Cerebellar nuclear complex (tissue), 1 donor: ENCODE data around the gene PIM3.
"Not testable (repeated sequence)": the region's sequence is repeated elsewhere in the genome, so short reads cannot be mapped to it uniquely, and the experiment has no call there.

Experiments
- DNase-seq, 2 experiments: peaks; one replicate each; lab custom pipeline; 2025; lab: John Stamatoyannopoulos, UW

PIM3 gene

GRCh38 chr22:49943405-49943765, 17.2 kb upstream of the PIM3 start:
- no peak for DNase-seq

- DNase-seq = no peak
Measured at GRCh38 chr22:49943771-49944398, 16.7 kb upstream of the PIM3 start.

- DNase-seq = no peak
Measured at GRCh38 chr22:49944399-49944891, 16.1 kb upstream of the PIM3 start.

- DNase-seq = not testable (repeated sequence)
Measured at GRCh38 chr22:49945042-49945794, 15.4 kb upstream of the PIM3 start.

- DNase-seq = no peak
Measured at GRCh38 chr22:49946612-49947295, 13.8 kb upstream of the PIM3 start.

- DNase-seq = no peak
Measured at GRCh38 chr22:49947296-49947622, 13.3 kb upstream of the PIM3 start.

GRCh38 chr22:49948116-49948957, 12.2 kb upstream of the PIM3 start:
- no peak for DNase-seq

GRCh38 chr22:49948958-49949913, 11.3 kb upstream of the PIM3 start:
- no peak for DNase-seq

- no peak for DNase-seq
Measured at GRCh38 chr22:49949914-49950292, 10.7 kb upstream of the PIM3 start.

- no peak for DNase-seq
Measured at GRCh38 chr22:49950396-49950994, 10.1 kb upstream of the PIM3 start.

GRCh38 chr22:49951000-49951677, 9.4 kb upstream of the PIM3 start:
- no peak for DNase-seq

GRCh38 chr22:49951678-49951985, 8.9 kb upstream of the PIM3 start:
- no peak for DNase-seq

GRCh38 chr22:49951986-49952896, 8.3 kb upstream of the PIM3 start:
- DNase-seq = no peak

GRCh38 chr22:49953027-49953679, 7.4 kb upstream of the PIM3 start:
- no peak for DNase-seq

GRCh38 chr22:49953680-49954344, 6.8 kb upstream of the PIM3 start:
- no peak for DNase-seq

- DNase-seq = no peak
Measured at GRCh38 chr22:49954354-49954753, 6.2 kb upstream of the PIM3 start.

GRCh38 chr22:49954991-49955580, 5.5 kb upstream of the PIM3 start:
- DNase-seq = no peak
